Hematopoietic multipotent progenitor cell treated with erythropoietin and hydrocortisone succinate and interleukin-3 and kit ligand, for 6 days (in vitro differentiated cells): ENCODE results near the gene BIRC2.

Experiments used
- DNase-seq: peaks from one replicate; pipeline ENCODE4 v3.0.0-alpha.2; 2015

Gene BIRC2

DNA sequence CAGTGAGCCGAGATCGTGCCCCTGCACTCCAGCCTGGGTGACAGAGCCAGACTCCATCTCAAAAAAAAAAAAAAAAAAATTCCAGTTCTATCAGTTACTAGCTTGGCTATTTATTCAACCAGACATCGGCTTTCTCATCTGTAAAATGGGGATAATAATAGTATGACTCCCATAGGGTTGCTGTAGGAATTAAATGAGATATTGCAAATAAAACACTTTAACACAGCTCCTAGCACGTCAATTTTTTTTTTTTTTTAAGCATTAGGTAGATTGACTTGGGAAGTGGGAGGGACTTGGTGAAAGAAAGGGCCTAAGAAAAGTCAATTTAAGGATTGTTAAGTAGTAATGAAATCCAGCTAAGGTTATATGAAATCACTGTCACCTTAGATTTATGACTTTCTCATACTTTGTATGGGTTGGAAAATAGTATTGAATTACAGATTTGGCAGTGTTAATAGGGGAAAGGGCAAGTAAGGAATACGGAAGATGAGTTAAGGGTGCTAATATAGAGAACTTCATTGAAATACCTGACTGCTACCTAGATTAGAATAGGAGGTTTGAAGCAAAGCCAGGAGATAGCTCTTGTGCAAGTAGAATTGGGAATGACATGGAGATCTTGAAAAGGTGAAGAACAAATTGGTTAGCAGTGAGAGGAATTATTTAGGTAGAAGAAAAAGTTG lies 28.8 kb downstream of the BIRC2 start:
- DNase-seq: no peak

DNA sequence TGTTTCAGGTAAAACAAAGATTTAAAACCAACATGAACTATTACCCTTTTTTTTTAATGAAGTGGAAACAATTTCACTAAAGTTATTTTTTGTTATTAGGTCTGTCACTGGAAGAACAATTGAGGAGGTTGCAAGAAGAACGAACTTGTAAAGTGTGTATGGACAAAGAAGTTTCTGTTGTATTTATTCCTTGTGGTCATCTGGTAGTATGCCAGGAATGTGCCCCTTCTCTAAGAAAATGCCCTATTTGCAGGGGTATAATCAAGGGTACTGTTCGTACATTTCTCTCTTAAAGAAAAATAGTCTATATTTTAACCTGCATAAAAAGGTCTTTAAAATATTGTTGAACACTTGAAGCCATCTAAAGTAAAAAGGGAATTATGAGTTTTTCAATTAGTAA lies 30.9 kb downstream of the BIRC2 start:
- no peak for DNase-seq

DNA sequence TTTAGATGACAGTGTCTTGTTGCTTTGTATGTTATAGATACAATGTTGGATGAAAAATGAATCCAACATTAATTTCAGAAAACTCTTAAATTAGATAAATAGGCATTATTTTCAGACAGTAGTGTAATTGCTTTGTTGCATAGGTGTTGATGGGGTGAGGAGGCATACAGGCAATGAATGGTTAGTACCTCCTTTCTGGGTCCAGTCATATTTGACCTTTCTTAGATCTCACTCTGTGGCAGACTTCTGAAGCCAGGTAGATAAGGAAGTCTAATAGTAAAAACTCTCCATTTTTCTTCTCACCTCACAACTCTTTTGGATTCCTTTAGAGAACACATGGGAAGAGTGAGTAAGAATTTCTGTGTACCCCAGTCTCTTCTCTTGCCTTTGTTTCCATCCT lies 31.8 kb downstream of the BIRC2 start:
- no peak for DNase-seq

DNA sequence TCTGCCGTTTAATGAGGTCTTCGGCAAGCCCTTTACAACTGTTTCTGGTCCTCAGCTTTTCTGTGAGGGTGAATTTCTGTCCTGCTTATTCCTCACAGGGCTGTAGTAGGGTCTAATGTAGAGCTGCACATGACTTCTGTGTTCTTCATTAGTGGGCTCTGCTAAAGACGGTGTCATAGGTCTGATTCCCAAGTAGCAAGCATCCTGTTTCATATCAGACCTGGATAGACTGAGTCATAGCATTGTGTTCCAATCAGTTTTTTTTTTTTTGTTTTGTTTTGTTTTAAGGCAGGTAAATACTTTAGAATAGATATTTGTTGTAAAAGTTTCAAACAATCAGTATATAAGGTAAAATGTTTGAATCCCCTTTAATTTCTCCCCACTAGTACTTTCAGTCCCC lies 35.4 kb downstream of the BIRC2 start:
- no peak for DNase-seq

DNA sequence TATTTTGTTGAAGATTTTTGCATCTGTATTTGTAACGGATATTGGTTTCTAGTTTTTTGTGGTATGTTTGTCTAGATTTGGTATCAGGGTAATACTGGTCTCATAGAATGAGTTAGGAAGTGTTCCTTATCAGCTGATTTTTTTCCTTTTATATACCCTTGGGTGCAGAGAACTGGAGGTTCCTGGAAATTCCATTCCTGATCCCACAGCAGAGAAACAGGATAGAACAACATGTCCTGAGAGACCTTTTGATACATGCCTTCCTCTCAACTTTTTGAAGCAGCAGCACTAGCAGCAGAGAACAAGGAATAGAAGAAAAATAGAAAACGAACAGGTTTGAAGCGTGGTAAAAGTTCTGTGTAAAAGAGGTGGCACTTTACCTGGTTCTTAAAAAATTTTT lies 36.8 kb downstream of the BIRC2 start:
- DNase-seq: no peak

DNA sequence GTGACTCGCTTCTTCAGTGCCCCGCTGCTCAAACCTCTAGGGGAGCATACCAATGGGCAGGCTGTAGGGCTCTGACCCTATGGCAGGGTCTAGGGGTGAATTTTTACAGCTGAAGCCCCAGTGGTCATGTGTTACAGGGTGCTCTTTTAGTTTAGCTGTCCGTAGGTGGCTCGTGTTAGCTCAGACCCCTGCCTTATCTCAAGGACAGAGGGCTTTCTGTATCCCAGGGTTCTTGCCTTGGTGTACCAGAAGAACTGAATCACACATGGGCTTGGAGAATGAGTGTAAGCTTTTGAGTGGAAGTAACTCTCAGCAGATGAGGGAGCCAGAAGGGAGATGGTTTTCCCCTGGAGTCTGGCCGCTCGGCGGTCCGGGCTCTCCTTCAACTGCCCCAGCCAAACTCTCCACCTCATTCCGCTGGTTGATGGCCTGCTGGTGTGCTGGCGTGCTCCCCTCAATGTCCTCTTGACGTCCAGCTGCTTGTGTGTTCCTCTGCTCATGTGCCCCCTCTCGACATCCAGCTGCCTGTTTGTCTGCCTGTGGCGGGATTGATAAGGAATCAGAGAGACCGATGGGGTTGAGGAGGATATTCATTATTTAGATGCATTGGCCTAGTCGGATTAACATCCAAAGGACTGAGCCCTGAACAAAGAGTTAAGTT lies 37.5 kb downstream of the BIRC2 start:
- DNase-seq: peak; percentile 75

DNA sequence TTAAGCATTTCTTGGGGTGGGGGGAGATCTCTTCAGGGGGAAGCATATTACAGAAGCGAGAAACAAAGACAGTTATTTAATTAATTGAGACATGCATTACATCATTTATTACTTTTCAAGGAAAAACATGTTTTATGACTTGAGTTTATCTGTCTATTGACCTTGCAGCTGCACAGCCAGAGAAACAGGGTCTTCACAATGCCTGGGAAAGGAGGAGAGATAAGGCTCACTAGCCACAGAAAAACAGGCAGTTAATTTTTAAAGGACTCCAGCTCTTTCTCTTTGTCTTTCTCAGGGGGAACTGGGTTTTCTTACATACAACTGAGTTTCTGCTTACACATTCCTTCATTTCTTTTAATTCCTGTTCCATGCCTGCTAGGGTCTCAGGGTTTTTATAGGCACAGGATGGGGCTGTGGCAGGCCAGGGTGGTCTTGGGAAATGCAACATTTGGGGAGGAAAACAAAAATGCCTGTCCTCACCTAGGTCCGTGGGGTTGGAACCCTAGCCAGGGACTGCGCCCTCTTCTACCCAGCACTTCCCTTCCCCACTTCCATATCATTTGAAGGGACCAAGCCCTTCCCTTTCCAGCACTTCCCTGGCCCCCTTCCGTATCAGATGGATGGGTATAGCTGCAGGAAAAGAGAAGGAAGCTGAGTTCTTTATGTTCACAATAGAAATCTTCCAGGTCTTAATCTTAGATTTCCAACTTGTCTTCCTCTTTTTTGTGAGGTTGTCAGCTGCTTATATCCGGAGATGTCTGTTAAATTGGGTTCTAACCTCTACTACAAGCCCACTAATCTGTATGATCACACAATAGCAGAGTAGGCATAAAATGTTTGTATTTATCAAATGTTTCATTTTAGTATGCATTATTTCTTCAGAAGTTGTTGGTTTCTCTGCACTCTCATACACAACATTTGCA lies 38.3 kb downstream of the BIRC2 start:
- DNase-seq: peak; percentile 34

DNA sequence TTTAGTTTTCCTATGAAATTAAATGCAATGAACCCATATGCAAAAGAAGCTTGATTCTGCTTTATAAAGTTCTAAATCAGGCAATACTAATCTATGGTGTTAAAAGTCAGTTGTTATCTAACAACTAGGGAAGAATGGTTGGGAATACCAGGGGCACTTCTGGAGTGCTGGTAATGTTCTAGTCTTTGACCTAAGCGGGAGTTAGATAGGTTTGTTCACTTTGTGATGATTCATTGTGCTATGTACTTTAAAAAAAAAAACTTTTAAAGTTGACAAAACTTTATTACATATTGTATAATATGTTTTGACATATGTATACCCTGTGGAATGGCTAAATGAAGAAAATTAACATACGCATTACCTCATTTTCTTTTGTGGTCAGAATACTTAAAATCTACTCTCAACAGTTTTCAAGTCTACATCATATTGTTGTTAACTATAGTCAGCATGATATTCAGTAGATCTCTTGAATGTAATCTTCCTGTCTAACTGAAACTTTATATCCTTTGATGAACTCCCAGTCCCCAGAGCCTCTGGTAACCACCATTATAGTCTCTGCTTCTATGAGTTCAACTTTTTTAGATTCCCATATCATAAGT lies 39.2 kb downstream of the BIRC2 start:
- DNase-seq: peak; percentile 17

DNA sequence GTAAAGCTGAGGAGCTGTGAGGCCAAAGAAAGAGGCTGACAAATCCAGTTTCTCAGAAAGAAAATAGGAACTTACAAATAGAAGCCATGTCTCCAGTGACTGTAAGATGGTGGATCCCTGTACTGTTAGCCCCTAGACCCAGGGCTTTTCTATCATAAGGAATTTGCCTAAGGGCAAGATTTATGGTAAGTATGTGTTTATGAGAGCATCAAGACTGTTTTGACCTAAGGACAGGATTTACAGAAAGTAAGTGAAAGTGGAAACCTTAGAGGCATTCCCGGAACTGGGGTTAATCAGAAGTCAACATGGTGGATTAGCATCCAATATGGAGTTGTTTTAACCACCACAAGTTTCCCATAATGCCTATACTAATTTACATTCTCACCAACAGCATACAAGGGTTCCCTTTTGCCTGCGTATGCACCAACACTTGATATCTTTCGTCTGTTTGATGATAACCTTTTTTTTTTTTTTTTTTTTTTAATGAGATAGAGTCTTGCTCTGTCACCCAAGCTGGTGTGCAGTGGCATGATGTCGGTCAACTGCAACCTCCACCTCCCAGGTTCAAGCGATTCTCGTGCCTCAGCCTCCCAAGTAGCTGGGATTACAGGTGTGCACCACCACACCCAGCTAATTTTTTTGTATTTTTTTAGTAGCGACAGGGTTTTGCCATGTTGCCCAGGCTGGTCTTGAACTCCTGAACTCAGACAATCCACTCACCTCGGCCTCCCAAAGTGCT lies 40.2 kb downstream of the BIRC2 start:
- DNase-seq: no peak

DNA sequence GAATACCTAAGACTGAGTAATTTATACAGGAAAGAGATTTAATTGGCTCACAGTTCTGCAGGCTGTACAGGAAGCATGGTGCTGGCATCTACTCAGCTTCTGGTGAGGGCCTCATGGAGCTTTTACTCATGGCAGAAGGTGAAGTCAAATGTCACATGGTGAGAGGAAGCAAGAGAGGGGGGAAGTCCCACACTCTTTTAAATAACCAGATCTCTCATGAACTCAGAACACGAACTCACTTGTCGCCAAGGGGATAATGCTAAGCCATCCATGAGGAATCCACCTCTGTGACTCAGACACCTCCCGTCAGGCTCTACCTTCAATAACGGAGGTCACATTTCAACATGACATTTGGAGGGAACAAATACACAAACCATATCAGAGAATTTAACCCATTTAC lies 42.2 kb downstream of the BIRC2 start:
- DNase-seq: no peak

DNA sequence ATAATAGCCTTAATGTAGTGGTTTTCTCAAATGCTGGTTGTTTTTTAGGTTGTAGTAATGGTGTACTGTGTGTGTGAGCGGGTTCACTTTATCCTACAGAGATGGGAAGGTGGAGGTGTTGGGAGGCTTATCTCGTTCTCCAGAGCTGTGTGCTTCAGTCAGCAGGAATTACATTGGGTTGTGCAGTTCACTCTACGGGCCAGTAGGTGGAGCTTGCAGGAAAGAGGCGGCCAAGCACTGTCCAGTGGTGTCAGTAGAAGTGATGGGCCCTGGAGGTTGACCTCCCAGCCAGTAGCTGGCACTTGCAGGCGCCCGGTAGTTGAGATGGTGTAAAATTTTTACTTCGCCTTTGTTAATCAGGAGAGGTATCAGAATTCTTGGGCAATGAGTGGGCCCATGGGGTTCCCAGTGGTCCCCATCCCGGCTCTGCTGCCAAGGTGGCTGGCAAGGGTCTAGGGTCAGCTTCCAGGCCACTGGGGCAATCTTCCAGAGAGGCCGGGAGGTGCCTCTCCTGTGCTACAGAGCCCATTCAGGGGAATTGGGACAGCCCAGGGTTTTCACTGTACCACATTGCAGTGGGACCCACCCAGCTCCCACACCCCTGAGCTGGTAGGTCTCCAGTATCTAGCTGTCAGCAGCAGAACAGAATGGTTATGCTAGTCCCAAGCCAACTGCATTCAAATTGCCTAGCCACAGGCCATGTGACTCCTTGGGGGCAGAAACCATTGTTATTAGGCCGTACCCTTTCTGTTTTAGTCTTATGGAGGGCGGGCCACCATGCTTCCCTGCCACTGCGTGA lies 43.9 kb downstream of the BIRC2 start:
- DNase-seq: peak; percentile 84

DNA sequence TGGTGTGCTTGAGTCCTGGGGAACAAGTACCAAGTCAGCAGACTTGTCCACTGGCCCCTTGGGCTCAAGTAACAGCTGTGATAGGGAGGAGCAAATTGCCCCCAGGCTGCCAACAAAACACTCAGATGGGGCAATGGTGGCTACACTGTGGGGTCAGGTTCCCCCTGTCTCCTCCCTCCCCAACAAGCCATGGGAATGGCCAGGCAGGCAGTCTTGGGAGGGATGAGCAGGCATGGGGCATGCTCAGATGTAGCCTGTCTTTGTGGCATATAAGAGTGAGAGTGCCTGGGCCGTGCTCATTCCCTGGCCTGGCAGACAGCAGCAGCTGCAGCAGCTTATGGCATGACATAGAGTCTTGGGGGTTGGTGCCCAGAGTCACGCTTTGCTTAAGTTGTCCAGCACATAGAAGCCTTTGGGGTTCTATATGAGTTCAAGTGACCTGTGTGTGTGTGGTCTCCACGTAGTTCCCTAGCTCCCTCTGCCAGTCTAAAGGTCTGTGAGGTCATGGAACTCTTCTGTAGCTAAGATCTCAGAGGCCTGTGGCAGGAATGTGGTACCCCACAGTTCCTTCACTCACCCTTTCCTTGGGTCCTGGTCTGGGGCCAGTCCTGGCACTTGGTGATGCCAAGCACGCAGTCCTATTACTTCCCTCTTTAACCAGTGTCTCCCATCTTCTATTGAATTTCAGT lies 44.7 kb downstream of the BIRC2 start:
- DNase-seq: no peak

DNA sequence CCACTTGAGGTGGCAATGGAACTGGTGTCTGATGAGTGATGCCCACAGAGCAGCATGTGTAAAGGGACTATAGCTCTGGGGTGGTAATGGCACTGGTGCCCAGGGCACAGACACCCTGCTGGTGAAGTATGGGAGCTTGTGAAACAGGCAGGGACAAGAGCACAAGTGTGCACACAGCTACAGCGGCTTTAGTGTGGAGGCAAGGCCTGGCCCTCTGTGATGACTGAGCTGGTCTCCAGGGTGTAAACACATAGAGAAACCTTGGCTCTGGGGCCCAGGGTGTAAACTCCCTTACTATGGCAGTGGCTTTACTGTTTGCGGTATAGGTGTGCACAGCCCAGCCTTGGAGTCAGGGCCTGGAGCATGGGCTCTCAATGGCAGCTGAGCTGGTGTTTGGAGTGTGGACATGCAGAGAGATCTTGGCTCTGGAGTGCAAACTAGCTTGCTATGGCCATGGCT lies 46.3 kb downstream of the BIRC2 start:
- DNase-seq: no peak

DNA sequence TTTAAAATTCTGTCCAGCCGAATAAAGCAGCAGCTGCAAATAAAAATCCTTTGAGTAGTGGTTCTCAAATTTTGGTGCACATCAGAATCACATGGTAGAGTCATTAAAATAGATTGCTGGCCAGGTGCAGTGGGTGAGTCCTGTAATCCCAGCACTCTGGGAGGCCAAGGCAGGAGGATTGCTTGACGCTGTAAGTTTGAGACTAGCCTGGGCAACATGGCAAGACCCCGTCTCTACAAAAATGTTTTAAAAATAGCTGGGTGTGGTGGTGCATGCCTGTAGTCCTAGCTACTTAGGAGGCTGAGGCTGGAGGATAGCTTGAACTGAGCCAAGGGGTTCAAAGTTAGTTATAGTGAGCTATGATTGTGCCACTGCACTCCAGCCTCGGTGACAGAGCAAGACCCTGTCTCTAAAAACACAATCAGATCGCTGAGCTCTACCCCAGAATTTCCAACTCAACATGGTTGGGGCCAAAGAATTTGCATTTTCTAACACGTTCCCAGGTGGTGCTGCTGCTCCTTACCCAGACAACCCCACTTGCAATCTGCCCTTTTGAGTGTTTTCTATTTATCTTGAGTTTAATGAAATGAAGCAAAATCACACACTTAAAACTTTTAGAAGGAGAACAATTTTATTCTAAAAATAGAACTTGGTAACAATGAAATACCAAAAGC lies 48.8 kb downstream of the BIRC2 start:
- no peak for DNase-seq

DNA sequence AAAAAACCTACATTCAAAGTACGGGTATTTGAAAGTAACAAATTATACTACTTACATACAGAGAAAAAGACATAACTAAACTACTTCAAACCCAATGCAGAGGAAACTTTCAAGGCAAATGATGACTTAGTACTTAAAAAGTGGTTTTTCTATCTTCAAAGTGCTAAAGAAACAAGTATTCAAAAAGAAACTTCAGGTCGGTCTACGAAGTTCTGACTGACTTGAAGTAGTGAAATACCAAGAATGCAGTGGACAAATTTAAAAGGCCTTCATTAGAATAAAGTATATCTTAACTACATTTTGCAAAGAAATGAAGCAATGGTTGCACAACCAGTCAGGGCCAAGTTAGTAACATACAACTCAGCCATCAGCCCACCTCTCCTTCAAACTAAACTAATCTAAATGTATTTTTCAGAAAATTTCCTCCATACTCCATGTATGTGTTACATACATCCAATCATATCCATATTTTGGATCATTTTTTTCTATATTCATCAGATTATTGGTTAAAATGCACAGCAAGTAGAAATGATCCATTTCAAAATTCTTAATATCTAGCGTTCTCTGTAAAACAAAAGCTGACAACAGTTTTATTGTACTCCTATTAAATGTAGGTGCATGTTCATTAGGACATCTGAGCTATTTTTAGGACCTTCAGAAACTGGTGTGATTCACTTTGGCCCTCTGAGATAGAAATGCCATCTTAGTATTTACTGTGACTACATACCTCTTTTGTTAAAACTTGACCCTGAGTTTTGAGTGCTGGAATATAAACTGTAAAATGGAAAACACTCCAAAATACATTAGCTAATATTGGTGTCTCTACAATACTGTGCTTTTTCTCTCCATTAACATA lies 49.9 kb downstream of the BIRC2 start:
- DNase-seq: no peak

DNA sequence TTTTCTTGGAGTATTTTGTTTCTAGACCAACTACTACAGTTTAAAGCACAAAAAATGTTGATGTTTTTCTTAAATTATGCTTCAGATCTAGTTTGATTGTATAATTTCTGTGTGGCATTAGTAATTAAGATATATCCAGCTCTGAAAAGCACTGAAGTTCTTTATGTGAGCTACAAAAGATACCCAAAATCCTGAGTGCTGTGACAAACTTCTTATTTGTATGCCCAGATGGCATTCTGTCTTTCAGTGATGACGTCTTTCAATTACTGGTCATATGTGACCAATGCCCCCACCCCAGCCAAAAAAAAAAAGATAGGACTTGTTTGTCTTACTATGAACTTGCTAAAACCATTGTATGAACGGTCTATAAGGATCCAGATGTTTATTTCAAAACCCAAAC lies 51.3 kb downstream of the BIRC2 start:
- no peak for DNase-seq

DNA sequence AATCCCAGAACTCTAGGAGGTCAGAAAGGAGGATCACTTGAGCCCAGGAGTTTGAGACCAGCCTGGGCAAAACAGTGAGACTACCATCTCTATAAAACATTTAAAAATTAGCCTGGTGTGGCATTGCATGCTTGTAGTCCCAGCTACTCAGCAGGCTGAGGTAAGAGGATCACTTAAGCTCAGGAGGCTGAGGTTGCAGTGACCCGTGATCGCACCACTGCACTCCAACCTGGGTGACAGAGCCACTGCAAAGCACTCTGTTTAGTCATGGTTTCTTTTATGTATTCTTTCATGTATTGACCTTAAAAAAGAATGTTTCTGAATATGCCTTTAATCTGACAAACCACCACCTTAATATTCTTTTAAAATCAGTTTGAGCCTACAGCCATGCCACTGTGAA lies 52.2 kb downstream of the BIRC2 start:
- no peak for DNase-seq

DNA sequence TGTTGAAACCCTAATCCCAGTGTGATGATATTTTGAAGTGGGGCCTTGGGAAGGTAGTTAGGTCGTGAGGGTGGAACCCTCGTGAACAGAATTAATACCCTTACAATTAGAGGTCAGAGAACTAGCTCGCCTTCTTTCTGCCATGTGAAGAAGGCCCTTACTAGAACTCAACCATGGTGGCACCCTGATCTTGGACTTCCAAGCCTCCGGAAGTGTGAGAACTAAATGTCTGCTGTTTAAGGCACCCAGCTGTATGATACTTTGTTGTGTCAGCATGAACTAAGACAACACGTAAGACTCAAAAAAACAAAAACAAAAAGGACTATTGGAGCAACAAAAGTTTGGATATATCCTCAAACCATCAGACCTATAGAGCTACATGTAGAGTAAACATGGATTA lies 53.6 kb downstream of the BIRC2 start:
- no peak for DNase-seq

DNA sequence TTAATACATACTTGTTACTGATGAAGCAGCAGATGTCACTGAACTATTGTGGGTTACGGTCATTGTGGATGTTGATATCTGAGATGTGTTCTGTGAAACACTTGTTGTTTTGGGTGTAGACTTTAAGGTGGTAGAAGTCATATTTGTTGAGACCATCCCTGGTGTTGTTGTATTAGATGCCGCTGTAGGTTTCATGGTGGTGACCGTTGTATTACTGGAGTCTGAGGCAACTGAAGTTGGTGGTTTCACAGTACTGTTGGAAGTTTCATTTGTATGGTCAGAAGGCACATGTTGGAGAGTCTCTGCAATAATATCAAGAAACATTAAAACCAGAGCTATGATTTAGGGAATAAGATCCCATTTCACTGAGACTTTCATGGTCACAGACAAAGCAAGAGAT lies 54.9 kb downstream of the BIRC2 start:
- DNase-seq: no peak

DNA sequence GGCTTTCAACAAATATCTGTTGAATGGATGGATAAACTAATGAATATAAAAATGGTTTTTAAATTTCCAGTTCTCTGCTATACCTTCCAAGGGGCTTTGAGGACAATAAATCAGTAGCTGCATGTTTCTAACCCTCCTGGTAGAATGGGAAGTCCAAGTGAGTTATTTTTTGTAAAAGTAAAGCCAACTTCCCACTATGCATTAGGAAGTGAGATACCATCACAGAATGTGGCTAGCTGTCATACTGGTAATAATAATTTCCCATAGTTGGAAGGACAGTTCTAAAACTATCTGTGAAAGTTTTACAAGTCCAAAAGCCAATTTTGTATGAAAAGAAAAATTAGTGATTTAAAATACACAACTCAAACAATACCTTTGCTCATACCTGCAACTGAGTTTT lies 55.5 kb downstream of the BIRC2 start:
- peak; percentile 21 for DNase-seq
